ENCODE results near the gene PON3. TPM values are rescaled to one million over a fixed set of nuclear protein-coding genes. Genes with fewer than 3 reads are reported as not detected.

The PON3 gene
- total RNA-seq, 4 donors from 2014 or later: 0.29 to 0.61 (median 0.49) TPM; not detected in 1

- H3K27me3 ChIP-seq: no peaks in the 10 kb centered on the region
Measured at GRCh38 chr7:95319570-95319969, 76.6 kb downstream of the PON3 start.

GRCh38 chr7:95318501-95319100 lies 77.6 kb downstream of the PON3 start:
- Histone ChIP-seq H3K9me3 (no peaks in the 10 kb centered on the region), H3K27me3 (no peaks in the 10 kb centered on the region), H3K4me3 (no peak overlapping the region), H3K36me3 (no peaks in the 10 kb centered on the region), H3K27ac (no peak overlapping the region), H3K4me1 (no peaks in the 10 kb centered on the region)
- intact Hi-C loops (cut with DNase I; ENCODE audit: low total_unique reads) (no loop called here), in situ Hi-C loops (cut with MboI; ENCODE audit: low sequenced_read_pairs in 4 of 4) (no loop called here)
- DNase-seq (no peak), ATAC-seq (no peak)
- TF ChIP-seq CTCF (IDR thresholded peaks at IDR 0.05 in 4 of 5, conservative IDR thresholded peaks at IDR 0.05 in 1 of 5) (no peak), POLR2A (IDR thresholded peaks at IDR 0.05) (no peak)

More at GRCh38 chr7:95319570-95319969, 76.6 kb downstream of the PON3 start:
- ATAC-seq: no peak
- intact Hi-C loops (cut with DNase I; ENCODE audit: low total_unique reads) (no loop called here), in situ Hi-C loops (cut with MboI; ENCODE audit: low sequenced_read_pairs in 4 of 4) (no loop called here)
- DNase-seq: no peak
- Histone ChIP-seq H3K4me3 (no peak overlapping the region), H3K4me1 (no peaks in the 10 kb centered on the region), H3K27ac (no peak overlapping the region), H3K36me3 (no peaks in the 10 kb centered on the region), H3K9me3 (no peaks in the 10 kb centered on the region)
- TF ChIP-seq POLR2A (IDR thresholded peaks at IDR 0.05) (no peak), CTCF (IDR thresholded peaks at IDR 0.05 in 4 of 5, conservative IDR thresholded peaks at IDR 0.05 in 1 of 5) (no peak)

GRCh38 chr7:95317966-95318365 lies 78.2 kb downstream of the PON3 start:
- Histone ChIP-seq H3K36me3 (no peaks in the 10 kb centered on the region), H3K27ac (no peak overlapping the region), H3K9me3 (no peaks in the 10 kb centered on the region), H3K27me3 (no peaks in the 10 kb centered on the region), H3K4me3 (no peak overlapping the region), H3K4me1 (no peaks in the 10 kb centered on the region)
- ATAC-seq (no peak), DNase-seq (no peak)
- no peak for TF ChIP-seq POLR2A (IDR thresholded peaks at IDR 0.05)
- TF ChIP-seq CTCF (IDR thresholded peaks at IDR 0.05 in 4 of 5, conservative IDR thresholded peaks at IDR 0.05 in 1 of 5): no peak
- in situ Hi-C loops (cut with MboI; ENCODE audit: low sequenced_read_pairs in 4 of 4) (no loop called here), intact Hi-C loops (cut with DNase I; ENCODE audit: low total_unique reads) (no loop called here)

GRCh38 chr7:95317546-95317945 lies 78.6 kb downstream of the PON3 start:
- DNase-seq (no peak), ATAC-seq (no peak)
- TF ChIP-seq CTCF (IDR thresholded peaks at IDR 0.05 in 4 of 5, conservative IDR thresholded peaks at IDR 0.05 in 1 of 5): no peak
- no peak for TF ChIP-seq POLR2A (IDR thresholded peaks at IDR 0.05)
- intact Hi-C loops (cut with DNase I; ENCODE audit: low total_unique reads): no loop called here
- Histone ChIP-seq H3K27ac (no peak overlapping the region), H3K9me3 (no peaks in the 10 kb centered on the region), H3K27me3 (no peaks in the 10 kb centered on the region), H3K4me3 (no peak overlapping the region), H3K36me3 (no peaks in the 10 kb centered on the region), H3K4me1 (no peaks in the 10 kb centered on the region)
- in situ Hi-C loops (cut with MboI; ENCODE audit: low sequenced_read_pairs in 4 of 4): no loop called here

- ATAC-seq: no peak
- intact Hi-C loops (cut with DNase I; ENCODE audit: low total_unique reads) (no loop called here), in situ Hi-C loops (cut with MboI; ENCODE audit: low sequenced_read_pairs in 4 of 4) (no loop called here)
- DNase-seq: no peak
- H3K36me3 ChIP-seq: no peaks in the 10 kb centered on the region
- no peak overlapping the region for H3K27ac ChIP-seq
- H3K9me3 ChIP-seq: no peaks in the 10 kb centered on the region
- TF ChIP-seq CTCF (IDR thresholded peaks at IDR 0.05 in 4 of 5, conservative IDR thresholded peaks at IDR 0.05 in 1 of 5): no peak
- no peak for TF ChIP-seq POLR2A (IDR thresholded peaks at IDR 0.05)
- H3K4me3 ChIP-seq: no peak overlapping the region
- H3K4me1 ChIP-seq: no peaks in the 10 kb centered on the region
- H3K27me3 ChIP-seq: no peaks in the 10 kb centered on the region
Measured at GRCh38 chr7:95316588-95316987, 79.6 kb downstream of the PON3 start.
